Neural crest cell (in vitro differentiated cells): ENCODE results near the gene CYSRT1. TPM values are rescaled to one million over a fixed set of nuclear protein-coding genes. Genes with fewer than 3 reads are reported as not detected.

Source experiments
- DNase-seq: peaks from one replicate; pipeline ENCODE4 v3.0.0; 2021; ENCODE audit warnings: low read depth, mixed read lengths, low spot score
- H3K27ac Mint-ChIP-seq: one replicate; pipeline ENCODE4 v1.8.0; 2021; ENCODE audit warnings: mild to moderate bottlenecking, mixed read lengths; ENCODE audit not compliant: unreplicated experiment
- H3K27me3 Mint-ChIP-seq: 2 replicates; pipeline ENCODE4 v1.8.0; 2021; ENCODE audit warnings: low read depth, mild to moderate bottlenecking, mixed read lengths
- H3K36me3 Mint-ChIP-seq: 2 replicates; pipeline ENCODE4 v1.8.0; 2021; ENCODE audit warnings: low read depth, mild to moderate bottlenecking, mixed read lengths
- H3K4me1 Mint-ChIP-seq: 2 replicates; pipeline ENCODE4 v1.8.0; 2021; ENCODE audit warnings: mixed read lengths
- H3K4me3 Mint-ChIP-seq: one replicate; pipeline ENCODE4 v1.8.0; 2021; ENCODE audit warnings: mild to moderate bottlenecking, mixed read lengths
- H3K9me3 Mint-ChIP-seq: 2 replicates; pipeline ENCODE4 v1.8.0; 2021; ENCODE audit warnings: mixed read lengths
- total RNA-seq: library from RNA; stranded (reverse); gene quantifications from 2 replicates; pipeline ENCODE4 v1.2.1, GENCODE V29; 2021
- TF ChIP-seq, protein P1 (sequence below): fragments of 200-600 bp; sonication (generic); conservative IDR thresholded peaks from 2 replicates; pipeline ENCODE4 v1.5.0; 2021; ENCODE audit warnings: antibody characterized with exemption, mild to moderate bottlenecking

The CYSRT1 gene
- total RNA-seq, 1 donor from 2014 or later = 1.2 TPM

- Mint-ChIP-seq H3K36me3 (peaks cover 2% of the 10 kb centered on the region), H3K27ac (no peak overlapping the region), H3K4me3 (peak overlapping the region; percentile 97), H3K4me1 (peaks cover 13% of the 10 kb centered on the region), H3K9me3 (no peaks in the 10 kb centered on the region), H3K27me3 (peaks cover 3% of the 10 kb centered on the region)
- TF ChIP-seq, protein P1, sequence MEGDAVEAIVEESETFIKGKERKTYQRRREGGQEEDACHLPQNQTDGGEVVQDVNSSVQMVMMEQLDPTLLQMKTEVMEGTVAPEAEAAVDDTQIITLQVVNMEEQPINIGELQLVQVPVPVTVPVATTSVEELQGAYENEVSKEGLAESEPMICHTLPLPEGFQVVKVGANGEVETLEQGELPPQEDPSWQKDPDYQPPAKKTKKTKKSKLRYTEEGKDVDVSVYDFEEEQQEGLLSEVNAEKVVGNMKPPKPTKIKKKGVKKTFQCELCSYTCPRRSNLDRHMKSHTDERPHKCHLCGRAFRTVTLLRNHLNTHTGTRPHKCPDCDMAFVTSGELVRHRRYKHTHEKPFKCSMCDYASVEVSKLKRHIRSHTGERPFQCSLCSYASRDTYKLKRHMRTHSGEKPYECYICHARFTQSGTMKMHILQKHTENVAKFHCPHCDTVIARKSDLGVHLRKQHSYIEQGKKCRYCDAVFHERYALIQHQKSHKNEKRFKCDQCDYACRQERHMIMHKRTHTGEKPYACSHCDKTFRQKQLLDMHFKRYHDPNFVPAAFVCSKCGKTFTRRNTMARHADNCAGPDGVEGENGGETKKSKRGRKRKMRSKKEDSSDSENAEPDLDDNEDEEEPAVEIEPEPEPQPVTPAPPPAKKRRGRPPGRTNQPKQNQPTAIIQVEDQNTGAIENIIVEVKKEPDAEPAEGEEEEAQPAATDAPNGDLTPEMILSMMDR = no peak
- no peak for DNase-seq
Measured at GRCh38 chr9:137252555-137253506, 27.9 kb downstream of the CYSRT1 start.

- Mint-ChIP-seq H3K27ac (peak overlapping the region; percentile 83), H3K4me1 (peaks cover 13% of the 10 kb centered on the region), H3K27me3 (peaks cover 3% of the 10 kb centered on the region), H3K36me3 (peaks cover 2% of the 10 kb centered on the region), H3K9me3 (no peaks in the 10 kb centered on the region), H3K4me3 (peak overlapping the region; percentile 97)
- TF ChIP-seq, protein P1 = no peak
- no peak for DNase-seq
Measured at GRCh38 chr9:137253717-137254623, 29.0 kb downstream of the CYSRT1 start.

- Mint-ChIP-seq H3K4me1 (peaks cover 13% of the 10 kb centered on the region), H3K27me3 (peaks cover 3% of the 10 kb centered on the region), H3K9me3 (no peaks in the 10 kb centered on the region), H3K27ac (peak within 1 kb of the TSS; percentile 83), H3K4me3 (peak within 1 kb of the TSS; percentile 97), H3K36me3 (peaks cover 2% of the 10 kb centered on the region)
- DNase-seq = peak; percentile 99
- TF ChIP-seq, protein P1 = no peak
Measured at GRCh38 chr9:137254624-137255447, 29.9 kb downstream of the CYSRT1 start, which contains the start of gene NELFB. Gene NELFB (plus strand): TSS chr9:137255327.

- DNase-seq = no peak
- Mint-ChIP-seq H3K27me3 (peaks cover 3% of the 10 kb centered on the region), H3K4me1 (peaks cover 13% of the 10 kb centered on the region), H3K27ac (no peak overlapping the region), H3K4me3 (peak overlapping the region; percentile 88), H3K9me3 (no peaks in the 10 kb centered on the region), H3K36me3 (peaks cover 2% of the 10 kb centered on the region)
- TF ChIP-seq, protein P1 = no peak
Measured at GRCh38 chr9:137255448-137256114, 30.6 kb downstream of the CYSRT1 start.
